Chondrocyte (in vitro differentiated cells): ENCODE data around the gene ME2. TPM values are rescaled to one million over a fixed set of nuclear protein-coding genes. Genes with fewer than 3 reads are reported as not detected.
A peak's percentile ranks its signal among the peaks of the same experiment; 100 is the strongest.

Experiments used
- DNase-seq: peaks from one replicate; pipeline ENCODE4 v3.0.0; 2021; ENCODE audit warnings: mixed read lengths, low spot score
- H3K27ac Mint-ChIP-seq: one replicate; pipeline ENCODE4 v1.8.0; 2021; ENCODE audit warnings: mild to moderate bottlenecking, moderate library complexity, mixed read lengths; ENCODE audit not compliant: unreplicated experiment
- H3K27me3 Mint-ChIP-seq: 2 replicates; pipeline ENCODE4 v1.8.0; 2021; ENCODE audit warnings: low read depth, mixed read lengths
- H3K36me3 Mint-ChIP-seq: 2 replicates; pipeline ENCODE4 v1.8.0; 2021; ENCODE audit warnings: low read depth, mixed read lengths
- H3K4me1 Mint-ChIP-seq: 2 replicates; pipeline ENCODE4 v1.8.0; 2021; ENCODE audit warnings: low read depth, mild to moderate bottlenecking, mixed read lengths
- H3K4me3 Mint-ChIP-seq: one replicate; pipeline ENCODE4 v1.8.0; 2021; ENCODE audit warnings: mild to moderate bottlenecking, moderate library complexity, mixed read lengths; ENCODE audit not compliant: unreplicated experiment
- H3K9me3 Mint-ChIP-seq: 2 replicates; pipeline ENCODE4 v1.8.0; 2021; ENCODE audit warnings: low read depth, mixed read lengths
- total RNA-seq: library from RNA; stranded (reverse); gene quantifications from 3 replicates; pipeline ENCODE4 v1.2.1, GENCODE V29; 2021
- TF ChIP-seq, protein P1 (sequence below): fragments of 200-600 bp; sonication (generic); IDR thresholded peaks from 2 replicates; pipeline ENCODE4 v1.5.0; 2021; ENCODE audit warnings: antibody characterized with exemption, mild to moderate bottlenecking, moderate library complexity

The ME2 gene
- total RNA-seq, 1 donor from 2014 or later, result 29.9 TPM

DNA sequence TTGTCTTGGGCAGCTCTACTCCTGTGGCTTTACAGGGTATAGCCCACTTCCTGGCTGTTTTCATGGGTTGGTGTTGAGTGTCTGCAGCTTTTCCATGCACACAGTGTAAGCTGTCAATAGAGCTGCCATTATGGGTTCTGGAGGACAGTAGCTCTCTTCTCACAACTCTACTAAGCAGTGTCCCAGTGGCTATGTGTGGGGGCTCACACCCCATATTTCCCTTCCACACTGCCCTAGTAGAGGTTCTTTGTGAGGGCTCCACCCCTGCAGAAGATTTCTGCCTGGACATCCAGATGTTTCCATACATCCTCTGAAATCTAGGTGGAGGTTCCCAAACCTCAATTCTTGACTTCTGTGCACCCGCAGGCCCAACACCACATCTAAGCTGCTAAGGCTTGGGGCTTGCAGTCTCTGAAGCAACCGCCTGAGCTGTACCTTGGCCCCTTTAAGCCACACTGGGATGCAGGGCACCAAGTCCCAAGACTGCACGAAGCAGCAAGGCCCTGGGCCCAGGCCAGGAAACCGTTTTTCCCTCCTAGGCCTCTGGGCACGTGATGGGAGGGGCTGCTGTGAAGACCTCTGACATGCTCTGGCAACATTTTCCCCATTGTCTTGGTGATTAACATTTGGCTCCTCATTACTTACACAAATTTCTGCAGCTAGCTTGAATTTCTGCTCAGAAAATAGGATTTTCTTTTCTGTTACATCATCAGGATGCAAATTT, 98.3 kb downstream of the ME2 start:
- no peak for DNase-seq
- Mint-ChIP-seq H3K4me1 (peaks cover 4% of the 10 kb centered on the region), H3K9me3 (peaks cover 6% of the 10 kb centered on the region), H3K27me3 (no peaks in the 10 kb centered on the region), H3K4me3 (no peak overlapping the region), H3K27ac (no peak overlapping the region), H3K36me3 (peaks cover 33% of the 10 kb centered on the region)
- TF ChIP-seq, protein P1, sequence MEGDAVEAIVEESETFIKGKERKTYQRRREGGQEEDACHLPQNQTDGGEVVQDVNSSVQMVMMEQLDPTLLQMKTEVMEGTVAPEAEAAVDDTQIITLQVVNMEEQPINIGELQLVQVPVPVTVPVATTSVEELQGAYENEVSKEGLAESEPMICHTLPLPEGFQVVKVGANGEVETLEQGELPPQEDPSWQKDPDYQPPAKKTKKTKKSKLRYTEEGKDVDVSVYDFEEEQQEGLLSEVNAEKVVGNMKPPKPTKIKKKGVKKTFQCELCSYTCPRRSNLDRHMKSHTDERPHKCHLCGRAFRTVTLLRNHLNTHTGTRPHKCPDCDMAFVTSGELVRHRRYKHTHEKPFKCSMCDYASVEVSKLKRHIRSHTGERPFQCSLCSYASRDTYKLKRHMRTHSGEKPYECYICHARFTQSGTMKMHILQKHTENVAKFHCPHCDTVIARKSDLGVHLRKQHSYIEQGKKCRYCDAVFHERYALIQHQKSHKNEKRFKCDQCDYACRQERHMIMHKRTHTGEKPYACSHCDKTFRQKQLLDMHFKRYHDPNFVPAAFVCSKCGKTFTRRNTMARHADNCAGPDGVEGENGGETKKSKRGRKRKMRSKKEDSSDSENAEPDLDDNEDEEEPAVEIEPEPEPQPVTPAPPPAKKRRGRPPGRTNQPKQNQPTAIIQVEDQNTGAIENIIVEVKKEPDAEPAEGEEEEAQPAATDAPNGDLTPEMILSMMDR, result no peak

GRCh38 chr18:50981381-50981780, 102.5 kb downstream of the ME2 start:
- DNase-seq, result no peak
- Mint-ChIP-seq H3K9me3 (peaks cover 6% of the 10 kb centered on the region), H3K36me3 (peaks cover 23% of the 10 kb centered on the region), H3K4me3 (no peak overlapping the region), H3K4me1 (peaks cover 5% of the 10 kb centered on the region), H3K27ac (no peak overlapping the region), H3K27me3 (no peaks in the 10 kb centered on the region)
- TF ChIP-seq, protein P1, result no peak

GRCh38 chr18:50982086-50982801, 103.3 kb downstream of the ME2 start:
- no peak overlapping the region for H3K4me3 Mint-ChIP-seq
- H3K4me1 Mint-ChIP-seq, result peaks cover 11% of the 10 kb centered on the region
- no peaks in the 10 kb centered on the region for H3K9me3 Mint-ChIP-seq
- peaks cover 19% of the 10 kb centered on the region for H3K36me3 Mint-ChIP-seq
- DNase-seq, result no peak
- TF ChIP-seq, protein P1, result no peak
- H3K27ac Mint-ChIP-seq, result no peak overlapping the region
- no peaks in the 10 kb centered on the region for H3K27me3 Mint-ChIP-seq

DNA sequence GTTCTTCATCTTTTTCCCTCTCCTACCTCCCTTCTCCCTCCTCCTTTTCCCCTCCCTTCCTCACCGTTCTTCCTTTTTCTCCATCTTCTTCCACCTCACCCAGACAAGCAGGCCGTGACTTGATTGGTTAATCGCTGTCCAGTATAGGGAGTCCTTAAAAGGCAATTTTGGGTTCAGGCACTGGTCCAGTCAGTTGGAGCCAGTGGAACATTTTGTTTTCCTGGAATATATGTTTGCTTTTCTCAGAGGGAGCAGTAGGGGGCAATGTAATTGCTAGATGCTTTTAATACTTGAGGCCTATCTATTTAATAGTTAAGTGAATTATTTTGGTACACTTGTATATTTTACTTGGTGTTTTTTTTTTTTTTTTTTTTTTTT, 103.9 kb downstream of the ME2 start:
- TF ChIP-seq, protein P1, result peak; percentile 48
- peaks cover 11% of the 10 kb centered on the region for H3K4me1 Mint-ChIP-seq
- DNase-seq, result no peak

GRCh38 chr18:50986360-50987087, 107.6 kb downstream of the ME2 start:
- H3K4me3 Mint-ChIP-seq, result no peak overlapping the region
- peaks cover 11% of the 10 kb centered on the region for H3K4me1 Mint-ChIP-seq
- peak overlapping the region; percentile 51 for H3K27ac Mint-ChIP-seq
- H3K9me3 Mint-ChIP-seq, result no peaks in the 10 kb centered on the region
- DNase-seq, result no peak
- TF ChIP-seq, protein P1, result no peak
- H3K36me3 Mint-ChIP-seq, result peaks cover 8% of the 10 kb centered on the region
- H3K27me3 Mint-ChIP-seq, result no peaks in the 10 kb centered on the region

More for the DNA sequence above, 103.9 kb downstream of the ME2 start:
- Mint-ChIP-seq H3K27ac (no peak overlapping the region), H3K36me3 (peaks cover 15% of the 10 kb centered on the region), H3K27me3 (no peaks in the 10 kb centered on the region), H3K9me3 (no peaks in the 10 kb centered on the region), H3K4me3 (no peak overlapping the region)
